Endothelial cell of umbilical vein (primary cell): Measurements from ENCODE around the gene CXXC5. TPM values are rescaled to one million over a fixed set of nuclear protein-coding genes. Genes with fewer than 3 reads are reported as not detected.

ENCODE experiments used
- BruUV-seq: library from RNA; stranded (reverse); fragments of 400-500 nt; replicated peaks from 2 replicates; lab custom pipeline; 2021; lab: Mats Ljungman, UMichigan
- CTCF ChIA-PET: fragments of 300-600, 350-600 bp; sonication (Branson Sonifier 250); formaldehyde crosslinking; loops from one replicate; lab custom pipeline; 2021; ENCODE audit warnings: antibody characterized with exemption, inconsistent platforms; lab: Charles Lee
- POLR2A ChIA-PET: fragments of 300-600, 350-600 bp; sonication (Branson Sonifier 250); formaldehyde crosslinking; loops from one replicate; lab custom pipeline; 2021; ENCODE audit warnings: antibody characterized with exemption, inconsistent platforms; lab: Charles Lee
- DNase-seq: peaks from one replicate; pipeline ENCODE4 v3.0.0-alpha.2; 2011; ENCODE audit warnings: low read depth, low spot score
- FAIRE-seq: peaks from 2 replicates; lab custom pipeline; 2011; peaks lifted over from hg19 to GRCh38; lab: Jason Lieb, UNC
- H2AFZ ChIP-seq: 2 replicates; pipeline ENCODE4 v1.6.0; 2012; ENCODE audit warnings: low read depth, low read length, control low read depth, inconsistent platforms
- H3K27ac ChIP-seq: 2 replicates; pipeline ENCODE4 v1.5.1; 2011; ENCODE audit warnings: low read depth, mild to moderate bottlenecking, control low read depth, low read length, moderate library complexity; ENCODE audit not compliant: insufficient read depth
- H3K27me3 ChIP-seq, 2 experiments: 2 replicates each; pipeline versions ENCODE4 v1.6.0 to v1.6.1; 2011; ENCODE audit warnings: low read length in 2 of 2, mixed read lengths in 1 of 2; ENCODE audit not compliant: control insufficient read depth in 2 of 2, insufficient read depth in 2 of 2
- H3K36me3 ChIP-seq, 2 experiments: 2 replicates in 1 of 2; 3 replicates in 1 of 2; pipeline ENCODE4 v1.5.1; 2011; ENCODE audit warnings: low read length in 2 of 2, mild to moderate bottlenecking in 1 of 2, moderate library complexity in 1 of 2; ENCODE audit not compliant: control insufficient read depth in 2 of 2, insufficient read depth in 2 of 2; ENCODE audit errors: extremely low read depth in 1 of 2
- H3K4me1 ChIP-seq: 3 replicates; pipeline ENCODE4 v1.5.1; 2011; ENCODE audit warnings: mild to moderate bottlenecking, low read length; ENCODE audit not compliant: control insufficient read depth, insufficient read depth; ENCODE audit errors: extremely low read depth
- H3K4me2 ChIP-seq: 2 replicates; pipeline ENCODE4 v1.6.1; 2011; ENCODE audit warnings: low read length, control low read depth, mixed read lengths; ENCODE audit not compliant: insufficient read depth
- H3K4me3 ChIP-seq, 3 experiments: fragments of 200-600 bp in 1 of 3; sonication (generic), shearing (Covaris generic) in 1 of 3; replicated peaks in 1 of 3; 2 replicates each; pipeline ENCODE4 v1.5.1; 2011 to 2016; ENCODE audit warnings: control low read depth in 3 of 3, low read length in 3 of 3, mild to moderate bottlenecking in 2 of 3, inconsistent platforms in 1 of 3, low read depth in 1 of 3, moderate library complexity in 1 of 3; ENCODE audit not compliant: insufficient read depth in 1 of 3
- H3K79me2 ChIP-seq: 2 replicates; pipeline ENCODE4 v1.6.0; 2012; ENCODE audit warnings: low read length, inconsistent platforms; ENCODE audit not compliant: control insufficient read depth, insufficient read depth
- H3K9ac ChIP-seq: replicated peaks from 2 replicates; pipeline ENCODE3; 2011; ENCODE audit warnings: low read length, control low read depth; ENCODE audit not compliant: insufficient read depth; ENCODE audit errors: extremely low read depth
- H3K9me1 ChIP-seq: replicated peaks from 3 replicates; pipeline ENCODE4 v1.6.0; 2011; ENCODE audit warnings: mild to moderate bottlenecking, low read length; ENCODE audit not compliant: control insufficient read depth, insufficient read depth; ENCODE audit errors: extremely low read depth
- H3K9me3 ChIP-seq: replicated peaks from 2 replicates; pipeline ENCODE4 v1.5.1; 2012; ENCODE audit warnings: low read length, inconsistent platforms; ENCODE audit not compliant: control insufficient read depth, insufficient read depth
- H4K20me1 ChIP-seq: replicated peaks from 2 replicates; pipeline ENCODE3; 2011; ENCODE audit warnings: mild to moderate bottlenecking, low read length; ENCODE audit not compliant: control insufficient read depth, insufficient read depth; ENCODE audit errors: extremely low read depth
- CTCF ChIP-seq, 2 donors: IDR thresholded peaks; 1 replicate in 1 of 2; 2 replicates in 1 of 2; pipeline ENCODE4 v1.5.1; 2011; ENCODE audit warnings: low read length in 2 of 2, mild to moderate bottlenecking in 2 of 2, moderate library complexity in 2 of 2, control low read depth in 1 of 2, inconsistent platforms in 1 of 2, low read depth in 1 of 2; ENCODE audit not compliant: insufficient read depth in 1 of 2; ENCODE audit errors: extremely low read depth in 1 of 2
- EZH2 ChIP-seq: IDR thresholded peaks from 2 replicates; pipeline ENCODE4 v1.6.1; 2012; ENCODE audit warnings: borderline replicate concordance, low read depth, mild to moderate bottlenecking, moderate library complexity, low read length, inconsistent platforms; ENCODE audit not compliant: severe bottlenecking
- FOS ChIP-seq: IDR thresholded peaks from 2 replicates; pipeline ENCODE4 v1.6.1; 2011; ENCODE audit warnings: mild to moderate bottlenecking, low read length, moderate library complexity, borderline replicate concordance; ENCODE audit not compliant: insufficient read depth
- GATA2 ChIP-seq: IDR thresholded peaks from 2 replicates; pipeline ENCODE4 v1.7.0; 2011; ENCODE audit warnings: low read depth, mild to moderate bottlenecking, moderate library complexity, mixed read lengths, low read length; ENCODE audit not compliant: insufficient read length, insufficient read depth
- MAX ChIP-seq: IDR thresholded peaks from 2 replicates; pipeline ENCODE4 v1.6.1; 2011; ENCODE audit not compliant: insufficient read depth, insufficient read length
- POLR2A ChIP-seq: IDR thresholded peaks from 2 replicates; pipeline ENCODE4 v1.6.1; 2012; ENCODE audit warnings: low read depth, mild to moderate bottlenecking, control low read depth, low read length
- POLR2AphosphoS5 ChIP-seq: IDR thresholded peaks from 2 replicates; pipeline ENCODE4 v1.6.1; 2012; ENCODE audit warnings: low read depth, mild to moderate bottlenecking, control low read depth, low read length, moderate library complexity; ENCODE audit not compliant: insufficient read depth
- dilution Hi-C: fragments of 300-500 bp; cut with MboI; formaldehyde crosslinking; loops from one replicate; pipeline ENCODE4 v1.15.0; 2019; ENCODE audit warnings: low sequenced_read_pairs; ENCODE audit not compliant: extremely low pct_ligation_motif_present
- intact Hi-C: fragments of 100-400 bp; cut with micrococcal nuclease; formaldehyde crosslinking; loops from one replicate; pipeline ENCODE4 v1.10.0; 2022
- polyA plus RNA-seq, 4 experiments: library from polyadenylated mRNA; depleted of rRNA in 3 of 4; stranded (reverse) in 3 of 4; unstranded in 1 of 4; fragments of >200 nt; gene quantifications; 2 replicates each; pipeline versions ENCODE4 v1.2.1 to v1.2.3, GENCODE V29; 2011 to 2012; ENCODE audit warnings: missing spikeins in 1 of 4
- total RNA-seq: library from RNA; stranded (reverse); gene quantifications from 2 replicates; pipeline ENCODE4 v1.2.3, GENCODE V29; 2021

CXXC5 gene
- total and polyA plus RNA-seq, 2 donors (not counting 3 experiments of a cell fraction or from before 2014, with no cell fraction given), result 2.7 to 5.5 TPM

GRCh38 chr5:139687656-139688055 lies 39.5 kb downstream of the CXXC5 start:
- H2AFZ ChIP-seq, result no peak overlapping the region
- ChIA-PET POLR2A (interaction anchor here (0.6 to 0.9 kb wide), 2 partner anchors 14 to 20 kb away, joined by 3 read pairs; no protein-coding TSS in a partner anchor), CTCF (interaction anchor here (0.7 kb wide), 1 partner anchor 54 kb away, joined by 3 read pairs; no protein-coding TSS in a partner anchor)
- H3K36me3 ChIP-seq, result no peaks in the 10 kb centered on the region
- BruUV-seq, result no TSS peak
- H3K9me1 ChIP-seq, result no peaks in the 10 kb centered on the region
- no peak for FAIRE-seq
- intact Hi-C loops, result no loop called here
- no peaks in the 10 kb centered on the region for H4K20me1 ChIP-seq
- H3K9me3 ChIP-seq, result no peaks in the 10 kb centered on the region
- H3K4me3 ChIP-seq, result no peak overlapping the region
- no peak overlapping the region for H3K27ac ChIP-seq
- dilution Hi-C loops, result no loop called here
- no peaks in the 10 kb centered on the region for H3K4me1 ChIP-seq
- H3K79me2 ChIP-seq, result no peaks in the 10 kb centered on the region
- H3K9ac ChIP-seq, result no peak overlapping the region
- H3K27me3 ChIP-seq, result no peaks in the 10 kb centered on the region
- TF ChIP-seq POLR2AphosphoS5 (no peak), POLR2A (no peak), EZH2 (no peak), GATA2 (no peak), CTCF (IDR thresholded peaks at IDR 0.05; ENCODE audit: extremely low read depth in 1 of 2, insufficient read depth in 1 of 2, low read depth in 1 of 2, low read length in 2 of 2) (no peak), FOS (no peak), MAX (no peak)
- no peak for DNase-seq
- H3K4me2 ChIP-seq, result no peak overlapping the region
